Measurements from ENCODE around the gene ANTKMT.

The ANTKMT gene

GRCh38 chr16:681746-682427 is 39.1 kb upstream of the ANTKMT start:
- Histone ChIP-seq H3K27ac (ENCODE audit: low read depth, low read length) (no peak overlapping the region), H3K9me3 (ENCODE audit: control insufficient read depth in 1 of 2, low read length in 2 of 2) (no peaks in the 10 kb centered on the region), H3K4me1 (ENCODE audit: control insufficient read depth in 1 of 2, insufficient read depth in 2 of 2, low read length in 2 of 2) (peaks cover 19 to 47% of the 10 kb centered on the region in 2 donors), H3K9ac (ENCODE audit: low read depth in 1 of 2, low read length in 2 of 2) (peak overlapping the region; percentile 76 to 78), H3K36me3 (ENCODE audit: control insufficient read depth in 1 of 2, insufficient read depth in 2 of 2, low read length in 2 of 2) (peaks cover 21 to 31% of the 10 kb centered on the region in 2 donors), H3K4me3 (ENCODE audit: low read depth in 1 of 2, low read length in 2 of 2) (peak overlapping the region; percentile 79 to 84), H3K27me3 (ENCODE audit: control insufficient read depth in 1 of 2, insufficient read depth in 2 of 2, low read length in 2 of 2) (no peaks in the 10 kb centered on the region)

DNA sequence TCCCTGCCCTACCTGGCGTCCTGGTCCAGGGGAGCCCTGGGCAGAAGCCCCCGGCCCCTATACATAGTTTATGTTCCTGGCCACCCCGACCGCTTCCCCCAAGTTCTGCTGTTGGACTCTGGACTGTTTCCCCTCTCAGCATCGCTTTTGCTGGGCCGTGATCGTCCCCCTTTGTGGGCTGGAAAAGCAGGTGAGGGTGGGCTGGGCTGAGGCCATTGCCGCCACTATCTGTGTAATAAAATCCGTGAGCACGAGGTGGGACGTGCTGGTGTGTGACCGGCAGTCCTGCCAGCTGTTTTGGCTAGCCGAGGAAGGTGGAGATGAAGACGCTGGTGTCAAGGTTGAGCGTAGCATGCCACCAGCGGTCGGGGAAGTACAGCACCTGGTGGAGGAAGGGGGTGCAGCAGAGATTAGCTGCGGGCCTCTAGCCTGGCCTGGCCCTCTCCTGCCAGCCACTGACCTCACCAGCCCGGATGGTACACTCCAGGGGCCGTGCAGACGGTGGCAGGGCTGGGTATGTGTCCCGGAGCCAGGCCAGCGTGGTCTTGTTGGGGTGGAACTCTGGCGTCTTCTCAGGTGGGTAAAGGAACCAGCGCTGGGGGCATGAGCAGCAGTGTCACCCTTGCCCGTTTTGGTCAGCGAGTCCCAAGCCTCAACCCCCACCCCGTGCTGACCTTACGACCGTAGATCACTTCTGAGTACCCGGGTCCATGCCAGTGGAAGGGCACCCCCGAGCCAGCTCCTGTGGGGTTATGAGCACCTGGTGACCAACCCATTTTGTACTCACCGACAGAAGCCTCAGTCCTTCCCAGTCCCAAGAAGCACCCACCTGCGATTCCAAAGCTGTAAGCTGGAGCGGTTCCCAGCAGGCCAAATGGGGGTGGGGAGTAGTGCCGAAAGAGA is 38.2 kb upstream of the ANTKMT start:
- H3K9ac ChIP-seq (ENCODE audit: low read depth in 1 of 2, low read length in 2 of 2), result peak overlapping the region in 1 of 2 donors; percentile 54
- H3K4me3 ChIP-seq (ENCODE audit: low read depth in 1 of 2, low read length in 2 of 2), result peak overlapping the region; percentile 71 to 77
- no peaks in the 10 kb centered on the region for H3K9me3 ChIP-seq (ENCODE audit: control insufficient read depth in 1 of 2, low read length in 2 of 2)
- H3K27me3 ChIP-seq (ENCODE audit: control insufficient read depth in 1 of 2, insufficient read depth in 2 of 2, low read length in 2 of 2), result no peaks in the 10 kb centered on the region
- H3K27ac ChIP-seq (ENCODE audit: low read depth, low read length), result no peak overlapping the region
- H3K36me3 ChIP-seq (ENCODE audit: control insufficient read depth in 1 of 2, insufficient read depth in 2 of 2, low read length in 2 of 2), result peaks cover 21 to 40% of the 10 kb centered on the region in 2 donors
- H3K4me1 ChIP-seq (ENCODE audit: control insufficient read depth in 1 of 2, insufficient read depth in 2 of 2, low read length in 2 of 2), result peaks cover 19 to 41% of the 10 kb centered on the region in 2 donors

DNA sequence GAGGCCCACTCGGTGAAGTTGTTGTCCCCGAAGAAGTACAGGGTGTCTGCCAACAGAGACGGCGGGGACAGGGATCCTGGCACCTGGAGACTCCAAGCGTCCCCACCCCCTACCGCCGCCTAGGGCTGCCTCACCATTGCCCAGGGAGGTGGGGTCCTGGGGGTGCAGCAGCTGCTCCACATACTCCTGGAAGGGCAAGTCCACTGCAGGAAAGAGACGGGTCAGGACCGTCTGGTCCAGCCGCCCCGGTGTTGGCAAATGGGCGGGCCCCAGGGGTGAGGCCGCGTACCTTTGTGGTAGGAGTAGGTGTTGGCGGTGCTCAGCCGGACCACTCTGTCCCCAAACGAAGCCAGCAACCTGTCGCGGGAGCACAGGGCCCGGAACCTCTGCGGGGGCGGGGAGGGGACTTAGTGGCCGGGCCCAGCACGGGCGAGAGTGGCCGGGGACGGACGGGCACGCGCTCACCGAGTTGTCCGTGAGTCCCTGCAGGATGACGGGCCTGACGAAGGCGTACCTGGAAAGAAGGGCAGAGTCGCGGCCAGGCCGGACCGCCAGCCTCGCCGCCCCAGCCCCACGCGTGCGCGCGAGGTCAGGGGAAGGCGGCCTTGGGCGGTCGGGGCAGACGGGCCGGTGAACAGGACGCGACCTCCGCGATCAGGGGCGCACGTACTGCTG is 37.4 kb upstream of the ANTKMT start:
- peak overlapping the region; percentile 43 to 54 for H3K9ac ChIP-seq (ENCODE audit: low read depth in 1 of 2, low read length in 2 of 2)
- no peaks in the 10 kb centered on the region for H3K27me3 ChIP-seq (ENCODE audit: control insufficient read depth in 1 of 2, insufficient read depth in 2 of 2, low read length in 2 of 2)
- peak overlapping the region; percentile 71 to 77 for H3K4me3 ChIP-seq (ENCODE audit: low read depth in 1 of 2, low read length in 2 of 2)
- H3K36me3 ChIP-seq (ENCODE audit: control insufficient read depth in 1 of 2, insufficient read depth in 2 of 2, low read length in 2 of 2), result peaks cover 21 to 42% of the 10 kb centered on the region in 2 donors
- peak overlapping the region; percentile 66 for H3K27ac ChIP-seq (ENCODE audit: low read depth, low read length)
- H3K9me3 ChIP-seq (ENCODE audit: control insufficient read depth in 1 of 2, low read length in 2 of 2), result no peaks in the 10 kb centered on the region
- H3K4me1 ChIP-seq (ENCODE audit: control insufficient read depth in 1 of 2, insufficient read depth in 2 of 2, low read length in 2 of 2), result peaks cover 19 to 41% of the 10 kb centered on the region in 2 donors

DNA sequence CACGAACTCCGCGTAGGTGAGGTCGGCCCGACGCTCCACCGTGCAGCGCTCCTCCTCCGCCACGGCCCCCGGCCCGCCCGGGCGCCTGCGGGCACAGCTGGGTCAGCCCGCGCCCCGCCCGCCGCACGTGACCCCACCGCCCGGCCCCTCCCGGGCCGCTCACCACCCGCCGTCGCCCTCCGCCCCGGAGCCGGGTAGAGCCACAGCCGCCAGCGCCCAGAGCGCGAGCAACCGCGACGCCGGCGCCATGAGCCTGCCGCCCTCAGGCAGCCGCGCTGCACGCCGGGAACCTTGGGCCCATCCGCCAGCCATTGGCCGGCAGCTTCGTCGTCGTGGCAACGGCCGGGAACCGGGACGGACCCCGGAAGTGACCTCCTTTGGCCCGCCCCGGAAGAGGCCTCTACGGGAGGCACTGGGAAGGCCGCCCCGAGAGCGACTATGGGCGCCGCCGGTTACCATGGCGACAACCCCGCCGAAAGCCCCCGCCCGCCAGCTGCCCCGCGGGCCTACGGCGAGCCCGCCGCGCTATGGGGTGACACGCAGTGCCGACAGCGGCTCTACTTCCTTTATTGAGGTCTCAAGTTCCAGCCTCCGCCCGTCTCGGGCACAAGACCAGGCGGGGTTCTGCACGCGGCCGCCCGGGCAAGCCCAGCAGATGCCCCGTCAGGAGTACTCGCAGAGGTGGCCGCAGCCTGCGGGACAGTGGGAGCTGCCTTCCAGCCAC is 36.7 kb upstream of the ANTKMT start, which contains the start of gene JMJD8:
Gene JMJD8, minus strand, starts transcription at position 264 of the 724 bp plus-strand sequence. Its CDS starts 15 bp downstream, at position 249.
- H3K9me3 ChIP-seq (ENCODE audit: control insufficient read depth in 1 of 2, low read length in 2 of 2), result no peaks in the 10 kb centered on the region
- peaks cover 21 to 47% of the 10 kb centered on the region in 2 donors for H3K4me1 ChIP-seq (ENCODE audit: control insufficient read depth in 1 of 2, insufficient read depth in 2 of 2, low read length in 2 of 2)
- no peaks in the 10 kb centered on the region for H3K27me3 ChIP-seq (ENCODE audit: control insufficient read depth in 1 of 2, insufficient read depth in 2 of 2, low read length in 2 of 2)
- peaks cover 21 to 42% of the 10 kb centered on the region in 2 donors for H3K36me3 ChIP-seq (ENCODE audit: control insufficient read depth in 1 of 2, insufficient read depth in 2 of 2, low read length in 2 of 2)
- H3K27ac ChIP-seq (ENCODE audit: low read depth, low read length), result peak within 1 kb of the TSS; percentile 70
- H3K4me3 ChIP-seq (ENCODE audit: low read depth in 1 of 2, low read length in 2 of 2), result peak within 1 kb of the TSS; percentile 71 to 77
- H3K9ac ChIP-seq (ENCODE audit: low read depth in 1 of 2, low read length in 2 of 2), result peak within 1 kb of the TSS; percentile 43 to 54

GRCh38 chr16:684961-685696 is 35.8 kb upstream of the ANTKMT start:
- Histone ChIP-seq H3K9me3 (ENCODE audit: control insufficient read depth in 1 of 2, low read length in 2 of 2) (no peaks in the 10 kb centered on the region), H3K4me1 (ENCODE audit: control insufficient read depth in 1 of 2, insufficient read depth in 2 of 2, low read length in 2 of 2) (peaks cover 26 to 54% of the 10 kb centered on the region in 2 donors), H3K4me3 (ENCODE audit: low read depth in 1 of 2, low read length in 2 of 2) (peak overlapping the region in 1 of 2 donors; percentile 16), H3K9ac (ENCODE audit: low read depth in 1 of 2, low read length in 2 of 2) (no peak overlapping the region), H3K36me3 (ENCODE audit: control insufficient read depth in 1 of 2, insufficient read depth in 2 of 2, low read length in 2 of 2) (peaks cover 21 to 42% of the 10 kb centered on the region in 2 donors), H3K27ac (ENCODE audit: low read depth, low read length) (no peak overlapping the region), H3K27me3 (ENCODE audit: control insufficient read depth in 1 of 2, insufficient read depth in 2 of 2, low read length in 2 of 2) (no peaks in the 10 kb centered on the region)

- Histone ChIP-seq H3K36me3 (ENCODE audit: control insufficient read depth in 1 of 2, insufficient read depth in 2 of 2, low read length in 2 of 2) (peaks cover 21 to 42% of the 10 kb centered on the region in 2 donors), H3K4me1 (ENCODE audit: control insufficient read depth in 1 of 2, insufficient read depth in 2 of 2, low read length in 2 of 2) (peaks cover 24 to 51% of the 10 kb centered on the region in 2 donors), H3K27me3 (ENCODE audit: control insufficient read depth in 1 of 2, insufficient read depth in 2 of 2, low read length in 2 of 2) (no peaks in the 10 kb centered on the region), H3K4me3 (ENCODE audit: low read depth in 1 of 2, low read length in 2 of 2) (no peak overlapping the region), H3K9ac (ENCODE audit: low read depth in 1 of 2, low read length in 2 of 2) (no peak overlapping the region), H3K27ac (ENCODE audit: low read depth, low read length) (no peak overlapping the region), H3K9me3 (ENCODE audit: control insufficient read depth in 1 of 2, low read length in 2 of 2) (no peaks in the 10 kb centered on the region)
Measured at GRCh38 chr16:685967-686366, 35.0 kb upstream of the ANTKMT start.

GRCh38 chr16:686459-687260 is 34.3 kb upstream of the ANTKMT start:
- H3K27ac ChIP-seq (ENCODE audit: low read depth, low read length), result no peak overlapping the region
- H3K4me1 ChIP-seq (ENCODE audit: control insufficient read depth in 1 of 2, insufficient read depth in 2 of 2, low read length in 2 of 2), result peaks cover 17 to 44% of the 10 kb centered on the region in 2 donors
- H3K36me3 ChIP-seq (ENCODE audit: control insufficient read depth in 1 of 2, insufficient read depth in 2 of 2, low read length in 2 of 2), result peaks cover 18 to 38% of the 10 kb centered on the region in 2 donors
- no peak overlapping the region for H3K9ac ChIP-seq (ENCODE audit: low read depth in 1 of 2, low read length in 2 of 2)
- H3K27me3 ChIP-seq (ENCODE audit: control insufficient read depth in 1 of 2, insufficient read depth in 2 of 2, low read length in 2 of 2), result no peaks in the 10 kb centered on the region
- H3K9me3 ChIP-seq (ENCODE audit: control insufficient read depth in 1 of 2, low read length in 2 of 2), result no peaks in the 10 kb centered on the region
- no peak overlapping the region for H3K4me3 ChIP-seq (ENCODE audit: low read depth in 1 of 2, low read length in 2 of 2)

DNA sequence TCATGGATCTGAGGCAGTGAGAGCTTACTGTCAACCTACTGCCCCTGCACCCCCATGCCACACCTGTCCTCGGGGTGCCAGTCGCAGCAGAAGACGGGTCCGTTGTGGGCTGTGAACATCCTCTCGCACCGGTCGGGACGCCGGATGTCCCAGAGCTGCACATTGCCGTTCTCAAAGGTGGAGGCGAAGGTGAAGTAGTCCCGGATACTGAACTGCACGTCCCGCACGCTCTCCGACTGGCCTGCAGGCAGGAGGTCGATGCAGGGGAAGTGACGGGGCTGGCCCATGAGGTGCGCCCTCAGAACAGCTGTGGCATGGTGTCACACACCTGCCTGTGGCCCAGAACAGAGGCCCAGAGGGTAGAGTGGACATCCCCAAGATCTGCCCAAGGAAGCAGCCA is 33.4 kb upstream of the ANTKMT start:
- Histone ChIP-seq H3K27ac (ENCODE audit: low read depth, low read length) (no peak overlapping the region), H3K36me3 (ENCODE audit: control insufficient read depth in 1 of 2, insufficient read depth in 2 of 2, low read length in 2 of 2) (peaks cover 10 to 30% of the 10 kb centered on the region in 2 donors), H3K4me1 (ENCODE audit: control insufficient read depth in 1 of 2, insufficient read depth in 2 of 2, low read length in 2 of 2) (peaks cover 12 to 36% of the 10 kb centered on the region in 2 donors), H3K9me3 (ENCODE audit: control insufficient read depth in 1 of 2, low read length in 2 of 2) (no peaks in the 10 kb centered on the region), H3K9ac (ENCODE audit: low read depth in 1 of 2, low read length in 2 of 2) (no peak overlapping the region), H3K27me3 (ENCODE audit: control insufficient read depth in 1 of 2, insufficient read depth in 2 of 2, low read length in 2 of 2) (peaks cover 0 to 7% of the 10 kb centered on the region in 2 donors), H3K4me3 (ENCODE audit: low read depth in 1 of 2, low read length in 2 of 2) (no peak overlapping the region)
